GM23338 (cell line): ENCODE data around the gene UBASH3A.

Experiments used
- CREB1 ChIP-seq: fragments of 250-450 bp; sonication (Bioruptor Pico); IDR thresholded peaks from 2 replicates; pipeline ENCODE4 v1.5.0; 2020; ENCODE audit warnings: low read depth, mild to moderate bottlenecking, moderate library complexity
- CTCF ChIP-seq, 2 experiments: fragments of 200-600 bp in 1 of 2; sonication (generic) in 1 of 2; conservative IDR thresholded peaks; 2 replicates each; pipeline versions ENCODE4 v1.5.1 to v1.6.1; 2016 to 2017; ENCODE audit warnings: antibody characterized with exemption in 2 of 2, low read depth in 2 of 2, mild to moderate bottlenecking in 2 of 2, moderate library complexity in 1 of 2
- ETS1 ChIP-seq: IDR thresholded peaks from 2 replicates; pipeline ENCODE4 v1.6.1; 2016; ENCODE audit warnings: antibody characterized with exemption
- EZH2 ChIP-seq: fragments of 200-600 bp; sonication (generic); IDR thresholded peaks from one replicate; pipeline ENCODE4 v1.8.0; 2017; ENCODE audit warnings: antibody characterized with exemption, mild to moderate bottlenecking, low read depth; ENCODE audit not compliant: unreplicated experiment
- EZH2phosphoT487 ChIP-seq: fragments of 200-600 bp; sonication (generic); IDR thresholded peaks from one replicate; pipeline ENCODE4 v1.8.1; 2018; ENCODE audit warnings: antibody characterized with exemption; ENCODE audit not compliant: unreplicated experiment
- JUNB ChIP-seq: IDR thresholded peaks from one replicate; pipeline ENCODE4 v1.6.1; 2016; ENCODE audit warnings: antibody characterized with exemption; ENCODE audit not compliant: unreplicated experiment
- NANOG ChIP-seq: IDR thresholded peaks from 2 replicates; pipeline ENCODE4 v1.6.1; 2016; ENCODE audit warnings: antibody characterized with exemption, borderline replicate concordance
- POLR2AphosphoS5 ChIP-seq: IDR thresholded peaks from 2 replicates; pipeline ENCODE4 v1.6.1; 2016; ENCODE audit warnings: antibody characterized with exemption, low read depth
- REST ChIP-seq: IDR thresholded peaks from one replicate; pipeline ENCODE4 v1.6.1; 2018; ENCODE audit warnings: antibody characterized with exemption; ENCODE audit not compliant: unreplicated experiment
- STAT1 ChIP-seq: IDR thresholded peaks from one replicate; pipeline ENCODE4 v1.6.1; 2016; ENCODE audit warnings: antibody characterized with exemption; ENCODE audit not compliant: unreplicated experiment
- ZNF331 ChIP-seq: fragments of 250-450 bp; sonication (Bioruptor Pico); IDR thresholded peaks from 2 replicates; pipeline ENCODE4 v1.5.0; 2020; ENCODE audit warnings: low read depth, mild to moderate bottlenecking, moderate library complexity

- no peak for TF ChIP-seq REST
- no peak for TF ChIP-seq POLR2AphosphoS5
- TF ChIP-seq CTCF (conservative IDR thresholded peaks at IDR 0.05; ENCODE audit: low read depth in 2 of 2), result no peak
- TF ChIP-seq EZH2phosphoT487, result no peak
- no peak for TF ChIP-seq CREB1
- no peak for TF ChIP-seq JUNB
- no peak for TF ChIP-seq EZH2
- TF ChIP-seq ETS1, result no peak
- no peak for TF ChIP-seq NANOG
- TF ChIP-seq STAT1, result no peak
- no peak for TF ChIP-seq ZNF331 (CRISPR knock-in tag)
Measured at GRCh38 chr21:42423197-42423675, 19.5 kb downstream of the UBASH3A start.
